ENCODE results near the gene MEDAG.

The MEDAG gene

DNA sequence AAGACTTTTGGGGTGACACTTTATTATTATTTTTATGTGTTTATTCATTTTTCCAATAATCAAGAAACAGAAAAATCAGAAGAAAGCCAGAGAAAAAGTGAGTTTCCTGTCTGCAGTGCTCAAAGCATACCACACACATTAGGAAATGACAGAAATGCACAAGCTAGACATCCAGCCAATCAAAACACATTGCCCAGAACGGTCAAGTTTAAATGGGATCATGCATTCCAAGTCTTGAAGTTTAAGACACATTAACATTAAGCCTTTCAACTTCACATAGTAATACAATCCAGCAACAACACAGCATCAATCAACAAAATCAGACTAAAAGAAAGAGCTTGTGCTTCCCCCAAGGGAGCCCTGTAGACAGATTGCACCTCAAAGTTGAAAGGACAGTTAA, 28.7 kb upstream of the MEDAG start:
- no peaks in the 10 kb centered on the region for H3K36me3 ChIP-seq (ENCODE audit: control insufficient read depth, insufficient read depth, low read length)
- no peak overlapping the region for H3K4me3 ChIP-seq (ENCODE audit: low read depth, low read length)
- no peaks in the 10 kb centered on the region for H3K4me1 ChIP-seq
- H3K79me2 ChIP-seq = no peaks in the 10 kb centered on the region
- no peak overlapping the region for H3K4me2 ChIP-seq (ENCODE audit: low read length)
- no peak overlapping the region for H3K9ac ChIP-seq
- no peak overlapping the region for H2AFZ ChIP-seq
- no peaks in the 10 kb centered on the region for H3K9me3 ChIP-seq (ENCODE audit: control insufficient read depth, low read length)
- H3K27me3 ChIP-seq (ENCODE audit: control insufficient read depth, insufficient read depth, low read length) = no peaks in the 10 kb centered on the region
- TF ChIP-seq, protein P1, sequence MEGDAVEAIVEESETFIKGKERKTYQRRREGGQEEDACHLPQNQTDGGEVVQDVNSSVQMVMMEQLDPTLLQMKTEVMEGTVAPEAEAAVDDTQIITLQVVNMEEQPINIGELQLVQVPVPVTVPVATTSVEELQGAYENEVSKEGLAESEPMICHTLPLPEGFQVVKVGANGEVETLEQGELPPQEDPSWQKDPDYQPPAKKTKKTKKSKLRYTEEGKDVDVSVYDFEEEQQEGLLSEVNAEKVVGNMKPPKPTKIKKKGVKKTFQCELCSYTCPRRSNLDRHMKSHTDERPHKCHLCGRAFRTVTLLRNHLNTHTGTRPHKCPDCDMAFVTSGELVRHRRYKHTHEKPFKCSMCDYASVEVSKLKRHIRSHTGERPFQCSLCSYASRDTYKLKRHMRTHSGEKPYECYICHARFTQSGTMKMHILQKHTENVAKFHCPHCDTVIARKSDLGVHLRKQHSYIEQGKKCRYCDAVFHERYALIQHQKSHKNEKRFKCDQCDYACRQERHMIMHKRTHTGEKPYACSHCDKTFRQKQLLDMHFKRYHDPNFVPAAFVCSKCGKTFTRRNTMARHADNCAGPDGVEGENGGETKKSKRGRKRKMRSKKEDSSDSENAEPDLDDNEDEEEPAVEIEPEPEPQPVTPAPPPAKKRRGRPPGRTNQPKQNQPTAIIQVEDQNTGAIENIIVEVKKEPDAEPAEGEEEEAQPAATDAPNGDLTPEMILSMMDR (IDR thresholded peaks at IDR 0.05) = no peak
- no peak overlapping the region for H3K27ac ChIP-seq

DNA sequence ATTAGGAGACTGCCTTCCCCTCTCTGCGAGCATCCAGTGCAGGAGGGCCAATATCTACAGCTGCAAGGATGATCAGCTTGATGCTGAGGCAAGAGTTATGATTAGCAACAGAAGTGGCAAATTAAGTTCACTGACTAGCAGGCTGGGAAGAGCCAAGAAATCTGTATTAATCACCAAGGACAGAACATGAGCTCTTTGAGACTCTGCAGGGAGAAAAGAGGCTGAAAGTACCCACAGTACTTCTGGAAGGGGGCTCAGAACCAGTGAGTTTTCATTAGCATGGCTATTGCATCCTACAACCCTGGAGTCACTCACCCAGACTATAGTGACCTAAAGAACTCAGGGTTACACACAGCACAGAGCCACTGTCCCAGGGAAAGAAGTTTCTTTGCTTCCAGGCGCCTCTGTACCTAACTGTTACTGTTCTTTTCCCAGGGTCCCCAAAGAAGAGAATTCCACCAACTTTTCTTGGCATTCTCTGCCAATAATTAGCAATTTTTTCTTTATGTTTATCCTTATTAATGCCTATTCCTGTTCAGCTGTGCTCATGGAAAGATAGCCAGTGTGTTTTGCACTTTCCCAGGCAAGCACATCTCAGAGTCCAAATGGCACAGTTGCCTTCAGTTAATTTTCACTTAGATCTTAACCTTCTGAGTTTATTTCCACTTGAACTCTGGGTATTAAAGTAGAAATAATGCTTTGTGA, 25.8 kb upstream of the MEDAG start:
- H2AFZ ChIP-seq = no peak overlapping the region
- H3K79me2 ChIP-seq = no peaks in the 10 kb centered on the region
- H3K9ac ChIP-seq = no peak overlapping the region
- TF ChIP-seq, protein P1 (IDR thresholded peaks at IDR 0.05) = no peak
- no peak overlapping the region for H3K4me3 ChIP-seq (ENCODE audit: low read depth, low read length)
- no peak overlapping the region for H3K4me2 ChIP-seq (ENCODE audit: low read length)
- no peaks in the 10 kb centered on the region for H3K36me3 ChIP-seq (ENCODE audit: control insufficient read depth, insufficient read depth, low read length)
- H3K27ac ChIP-seq = no peak overlapping the region
- no peaks in the 10 kb centered on the region for H3K27me3 ChIP-seq (ENCODE audit: control insufficient read depth, insufficient read depth, low read length)
- no peaks in the 10 kb centered on the region for H3K4me1 ChIP-seq
- H3K9me3 ChIP-seq (ENCODE audit: control insufficient read depth, low read length) = no peaks in the 10 kb centered on the region

DNA sequence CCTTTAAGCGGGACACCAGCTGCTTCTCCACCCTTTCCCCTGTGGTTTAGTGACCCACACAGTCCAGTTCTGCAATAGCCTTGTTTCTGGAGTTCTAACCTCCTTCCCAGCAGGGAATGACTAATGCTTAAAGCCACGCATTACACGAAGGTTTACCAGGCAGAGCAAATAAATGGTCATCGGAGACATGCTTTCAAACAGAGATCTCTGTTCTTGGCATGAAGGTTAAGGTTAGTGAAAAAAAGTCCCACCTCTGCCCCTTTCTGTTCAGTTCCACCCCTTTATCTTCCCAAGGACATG, 25.3 kb upstream of the MEDAG start:
- Histone ChIP-seq H3K79me2 (no peaks in the 10 kb centered on the region), H3K4me3 (ENCODE audit: low read depth, low read length) (no peak overlapping the region), H3K4me1 (no peaks in the 10 kb centered on the region), H2AFZ (no peak overlapping the region), H3K4me2 (ENCODE audit: low read length) (no peak overlapping the region), H3K36me3 (ENCODE audit: control insufficient read depth, insufficient read depth, low read length) (no peaks in the 10 kb centered on the region), H3K9ac (no peak overlapping the region), H3K9me3 (ENCODE audit: control insufficient read depth, low read length) (no peaks in the 10 kb centered on the region), H3K27me3 (ENCODE audit: control insufficient read depth, insufficient read depth, low read length) (no peaks in the 10 kb centered on the region), H3K27ac (peak overlapping the region; percentile 19)
- TF ChIP-seq, protein P1 (IDR thresholded peaks at IDR 0.05) = no peak

DNA sequence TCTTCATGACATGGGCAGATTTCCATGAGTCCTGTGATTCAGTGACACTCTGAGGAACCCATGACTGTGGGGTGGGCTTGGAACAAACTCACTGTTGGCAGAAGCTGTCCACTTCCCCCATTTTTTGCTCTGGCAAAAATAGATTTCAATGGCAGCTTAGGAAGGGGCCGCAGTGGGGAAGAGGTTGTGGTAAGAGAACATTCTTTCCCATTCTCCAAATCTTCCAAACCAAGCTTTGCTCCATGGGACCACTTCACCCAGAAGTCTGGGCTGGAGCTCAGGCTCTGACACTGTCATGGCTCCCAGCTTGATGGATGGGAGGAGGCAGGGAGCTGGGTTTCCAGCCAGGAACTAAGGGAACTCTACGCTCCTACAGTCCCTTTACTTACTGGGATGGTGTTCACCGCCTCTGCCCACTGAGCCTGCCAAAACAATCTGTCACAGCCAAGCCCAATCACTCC, 24.9 kb upstream of the MEDAG start:
- Histone ChIP-seq H3K27ac (peak overlapping the region; percentile 19), H3K36me3 (ENCODE audit: control insufficient read depth, insufficient read depth, low read length) (no peaks in the 10 kb centered on the region), H3K79me2 (no peaks in the 10 kb centered on the region), H3K4me3 (ENCODE audit: low read depth, low read length) (no peak overlapping the region), H3K9ac (no peak overlapping the region), H3K4me1 (no peaks in the 10 kb centered on the region), H3K9me3 (ENCODE audit: control insufficient read depth, low read length) (no peaks in the 10 kb centered on the region), H2AFZ (no peak overlapping the region), H3K27me3 (ENCODE audit: control insufficient read depth, insufficient read depth, low read length) (no peaks in the 10 kb centered on the region), H3K4me2 (ENCODE audit: low read length) (no peak overlapping the region)
- TF ChIP-seq, protein P1 (IDR thresholded peaks at IDR 0.05) = no peak

Measured in parathyroid adenoma (tissue), 2 donors.